ENCODE measurements around the gene RBM38. TPM values are rescaled to one million over a fixed set of nuclear protein-coding genes. Genes with fewer than 3 reads are reported as not detected.

Gene RBM38
- total RNA-seq, 1 experiment from 2014 or later: 39.9 TPM

GRCh38 chr20:57449398-57450354 is 58.5 kb downstream of the RBM38 start:
- no TSS peak for BruUV-seq (replicated peaks)
- TF ChIP-seq TCF7L2 (IDR thresholded peaks at IDR 0.05; ENCODE audit: low read depth, low read length): no peak
- TF ChIP-seq POLR2AphosphoS5 (IDR thresholded peaks at IDR 0.05; ENCODE audit: low read depth, low read length): no peak
- no peak for TF ChIP-seq SIN3A (IDR thresholded peaks at IDR 0.05; ENCODE audit: borderline replicate concordance, insufficient read depth, low read depth, low read length)
- no peak for TF ChIP-seq CTCF (IDR thresholded peaks at IDR 0.05)
- no peak for TF ChIP-seq REST (IDR thresholded peaks at IDR 0.05; ENCODE audit: insufficient read depth in 1 of 2, low read depth in 2 of 2, low read length in 1 of 2)

DNA sequence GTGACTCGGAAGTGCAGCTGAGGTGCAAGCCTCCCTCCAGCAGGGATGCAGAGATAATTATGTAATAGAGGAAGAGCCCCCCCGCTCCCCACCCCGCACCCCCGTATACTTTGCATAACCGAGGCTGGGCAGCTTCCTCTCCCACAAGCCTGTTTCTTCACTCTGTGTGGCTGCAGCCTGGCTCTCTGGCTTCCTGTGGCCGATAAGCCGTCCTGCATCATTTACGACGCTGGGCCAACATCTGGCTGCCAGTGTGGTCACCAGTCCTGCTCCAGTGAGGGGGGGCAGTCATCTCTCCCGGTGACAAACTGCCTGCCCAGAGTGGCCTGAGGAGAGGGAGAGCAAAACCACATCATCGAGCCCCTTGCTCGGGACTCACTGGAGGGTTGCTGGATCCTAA is 59.2 kb downstream of the RBM38 start:
- DNase-seq (ENCODE audit: low read depth, low spot score): no peak
- Histone ChIP-seq H3K27ac (ENCODE audit: low read length) (no peak overlapping the region), H3K27me3 (ENCODE audit: control insufficient read depth, insufficient read depth, low read length) (no peaks in the 10 kb centered on the region), H3K9me3 (ENCODE audit: control insufficient read depth, insufficient read depth, low read depth, low read length) (no peaks in the 10 kb centered on the region), H3K4me3 (ENCODE audit: low read depth in 2 of 2, low read length in 2 of 2) (no peak overlapping the region), H3K36me3 (ENCODE audit: control insufficient read depth, insufficient read depth, low read length) (no peaks in the 10 kb centered on the region), H3K4me1 (ENCODE audit: control insufficient read depth, insufficient read depth, low read length) (peaks cover 5% of the 10 kb centered on the region; the same call in 1 of the 2 replicates)
- BruUV-seq (replicated peaks): no TSS peak
- ChIA-PET POLR2A (no interaction called here), CTCF (no interaction called here)
- in situ Hi-C loops (cut with HindIII; ENCODE audit: low pct_unique_long_range_greater_than_20kb, low sequenced_read_pairs): no loop called here
- TF ChIP-seq REST (IDR thresholded peaks at IDR 0.05; ENCODE audit: insufficient read depth in 1 of 2, low read depth in 2 of 2, low read length in 1 of 2): no peak
- no peak for TF ChIP-seq CTCF (IDR thresholded peaks at IDR 0.05)
- TF ChIP-seq TCF7L2 (IDR thresholded peaks at IDR 0.05; ENCODE audit: low read depth, low read length): no peak
- no peak for TF ChIP-seq POLR2AphosphoS5 (IDR thresholded peaks at IDR 0.05; ENCODE audit: low read depth, low read length)
- no peak for TF ChIP-seq SIN3A (IDR thresholded peaks at IDR 0.05; ENCODE audit: borderline replicate concordance, insufficient read depth, low read depth, low read length)
- intact Hi-C loops (cut with micrococcal nuclease; ENCODE audit: unreplicated experiment): no loop called here
- no peak for ATAC-seq

More at GRCh38 chr20:57449398-57450354, 58.5 kb downstream of the RBM38 start:
- ChIA-PET CTCF (no interaction called here), POLR2A (no interaction called here)
- Histone ChIP-seq H3K4me3 (ENCODE audit: low read depth in 2 of 2, low read length in 2 of 2) (no peak overlapping the region), H3K36me3 (ENCODE audit: control insufficient read depth, insufficient read depth, low read length) (no peaks in the 10 kb centered on the region), H3K4me1 (ENCODE audit: control insufficient read depth, insufficient read depth, low read length) (peaks cover 5% of the 10 kb centered on the region; the same call in 1 of the 2 replicates), H3K9me3 (ENCODE audit: control insufficient read depth, insufficient read depth, low read depth, low read length) (no peaks in the 10 kb centered on the region), H3K27me3 (ENCODE audit: control insufficient read depth, insufficient read depth, low read length) (no peaks in the 10 kb centered on the region), H3K27ac (ENCODE audit: low read length) (no peak overlapping the region)
- no peak for DNase-seq (ENCODE audit: low read depth, low spot score)
- in situ Hi-C loops (cut with HindIII; ENCODE audit: low pct_unique_long_range_greater_than_20kb, low sequenced_read_pairs) (no loop called here), intact Hi-C loops (cut with micrococcal nuclease; ENCODE audit: unreplicated experiment) (no loop called here)
- no peak for ATAC-seq

Measured in Panc1 (cell line).